BJ (cell line): Measurements from ENCODE around the gene KCP. TPM values are rescaled to one million over a fixed set of nuclear protein-coding genes. Genes with fewer than 3 reads are reported as not detected.

Experiments used
- CTCF ChIA-PET: fragments of 350-600 bp; formaldehyde crosslinking; extraction: SDS; loops from one replicate; lab custom pipeline; 2021; ENCODE audit warnings: antibody characterized with exemption, inconsistent platforms; lab: Yijun Ruan, JAX
- POLR2A ChIA-PET: fragments of 300-600 bp; sonication (Branson Sonifier 250); formaldehyde crosslinking; extraction: SDS; loops from one replicate; lab custom pipeline; 2021; ENCODE audit warnings: antibody characterized with exemption; lab: Charles Lee
- DNase-seq: peaks from one replicate; pipeline ENCODE4 v3.0.0-alpha.2; 2011; ENCODE audit warnings: low read depth
- H3K27me3 ChIP-seq: 2 replicates; pipeline ENCODE4 v1.6.0; 2011; ENCODE audit warnings: low read length; ENCODE audit not compliant: control insufficient read depth, insufficient read depth
- H3K36me3 ChIP-seq: 2 replicates; pipeline ENCODE4 v1.5.1; 2011; ENCODE audit warnings: low read length; ENCODE audit not compliant: control insufficient read depth, insufficient read depth
- H3K4me3 ChIP-seq: 2 replicates; pipeline ENCODE4 v1.5.1; 2011; ENCODE audit warnings: low read depth, mild to moderate bottlenecking, control low read depth, low read length
- CTCF ChIP-seq: IDR thresholded peaks from 2 replicates; pipeline ENCODE4 v1.5.1; 2011; ENCODE audit warnings: low read depth, mild to moderate bottlenecking, control low read depth, inconsistent platforms, low read length, moderate library complexity; ENCODE audit not compliant: insufficient read depth
- polyA plus RNA-seq: library from polyadenylated mRNA; depleted of rRNA; stranded (reverse); fragments of >200 nt; gene quantifications from 2 replicates; pipeline ENCODE4 v1.2.3, GENCODE V29; 2011

Gene KCP
- polyA plus RNA-seq, 1 experiment = not detected

DNA sequence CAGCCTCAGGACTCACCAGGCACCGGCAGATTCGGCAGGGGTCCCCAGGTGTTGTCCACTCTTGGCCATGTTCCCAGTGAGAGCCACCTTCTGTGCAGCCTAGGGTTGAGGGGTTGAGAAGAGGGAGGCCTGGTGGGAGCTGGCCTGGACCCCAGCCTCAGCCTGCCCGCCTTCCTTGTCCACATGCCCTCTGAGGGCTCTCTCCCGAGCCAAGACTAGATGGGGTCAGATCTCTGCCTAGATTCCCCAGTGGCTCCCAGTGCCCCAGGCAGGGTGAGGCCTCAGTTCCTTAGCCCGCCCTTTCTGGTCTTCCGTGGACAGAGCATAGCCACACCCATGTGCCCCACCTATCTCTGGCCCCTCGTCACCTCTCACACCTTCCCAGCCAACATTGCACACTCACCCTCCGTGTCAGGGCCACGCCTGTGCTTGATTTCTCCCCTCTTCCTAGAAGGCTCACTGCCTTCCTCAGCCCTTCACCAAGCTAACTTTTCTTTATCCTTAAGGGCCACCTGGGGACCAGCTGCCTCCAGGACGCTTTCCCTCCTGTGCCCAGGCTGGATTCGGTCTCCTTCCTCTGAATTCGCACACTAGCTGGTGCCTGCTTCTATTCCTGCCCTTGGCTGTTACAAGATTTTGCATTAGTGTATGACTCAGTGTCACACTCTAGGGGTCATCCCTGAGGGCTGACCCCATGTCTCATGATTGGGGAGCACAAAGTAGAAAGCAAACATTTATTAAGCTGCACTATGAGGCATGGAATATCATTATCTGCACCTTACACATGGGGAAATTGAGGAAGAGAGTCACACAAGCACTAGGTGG lies 7.5 kb downstream of the KCP start:
- Histone ChIP-seq H3K27me3 (no peaks in the 10 kb centered on the region; the same call in none of the 2 replicates), H3K36me3 (no peaks in the 10 kb centered on the region), H3K4me3 (no peak overlapping the region)
- ChIA-PET CTCF (interaction anchor here (0.8 to 7.2 kb wide), 7 partner anchors 20 to 196 kb away, joined by 3 to 77 read pairs (median 4); partner anchors contain the start of gene ATP6V1F), POLR2A (no interaction called here)
- no peak for TF ChIP-seq CTCF
- DNase-seq = no peak

DNA sequence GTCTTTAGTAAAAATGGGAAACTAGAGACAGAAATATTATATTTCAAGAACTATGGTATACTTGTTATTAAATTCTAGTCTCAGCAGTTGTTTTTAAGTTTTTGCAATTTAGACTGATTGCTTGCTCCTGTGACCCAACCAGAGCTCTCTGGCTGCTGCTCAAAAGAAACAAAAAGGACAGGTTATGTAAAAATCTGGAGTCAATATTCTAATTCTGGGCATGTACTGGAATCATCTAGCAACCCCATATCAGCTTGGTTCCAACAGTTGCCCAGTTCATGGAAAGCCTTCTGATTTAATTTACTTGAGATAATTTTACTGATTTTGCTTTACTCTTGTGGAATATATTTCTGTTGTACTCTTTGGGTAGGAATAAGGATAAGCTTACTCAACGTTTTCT lies 10.3 kb downstream of the KCP start:
- DNase-seq = no peak
- ChIA-PET POLR2A (no interaction called here), CTCF (interaction anchor here (1.1 to 7.2 kb wide), 5 partner anchors 15 to 225 kb away, joined by 3 to 77 read pairs (median 5); no protein-coding TSS in a partner anchor)
- Histone ChIP-seq H3K27me3 (no peaks in the 10 kb centered on the region; the same call in 1 of the 2 replicates), H3K36me3 (no peaks in the 10 kb centered on the region), H3K4me3 (no peak overlapping the region)
- TF ChIP-seq CTCF = no peak

DNA sequence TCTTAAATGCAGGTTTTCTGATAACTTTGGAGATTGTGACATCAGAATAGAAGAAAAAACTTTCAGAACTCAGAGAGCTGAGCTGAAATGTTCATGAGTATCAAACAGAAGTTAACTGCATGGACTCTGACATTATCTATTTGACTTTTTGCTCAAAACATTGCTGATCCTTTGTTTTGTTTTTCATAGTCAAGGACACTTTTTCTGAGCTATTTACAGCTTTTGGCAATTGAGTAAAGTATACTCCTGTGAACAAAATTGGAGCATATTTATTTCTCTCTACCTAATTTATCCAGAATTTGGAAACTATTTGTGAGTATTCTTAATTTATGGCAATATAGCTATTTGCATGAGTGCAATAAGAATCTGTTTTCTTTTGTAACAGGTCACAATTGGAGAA lies 11.1 kb downstream of the KCP start:
- Histone ChIP-seq H3K27me3 (no peaks in the 10 kb centered on the region; the same call in 1 of the 2 replicates), H3K36me3 (no peaks in the 10 kb centered on the region), H3K4me3 (no peak overlapping the region)
- no peak for TF ChIP-seq CTCF
- ChIA-PET CTCF (interaction anchor here (1.1 to 7.2 kb wide), 5 partner anchors 14 to 226 kb away, joined by 4 to 77 read pairs (median 6); no protein-coding TSS in a partner anchor), POLR2A (no interaction called here)
- DNase-seq = no peak

DNA sequence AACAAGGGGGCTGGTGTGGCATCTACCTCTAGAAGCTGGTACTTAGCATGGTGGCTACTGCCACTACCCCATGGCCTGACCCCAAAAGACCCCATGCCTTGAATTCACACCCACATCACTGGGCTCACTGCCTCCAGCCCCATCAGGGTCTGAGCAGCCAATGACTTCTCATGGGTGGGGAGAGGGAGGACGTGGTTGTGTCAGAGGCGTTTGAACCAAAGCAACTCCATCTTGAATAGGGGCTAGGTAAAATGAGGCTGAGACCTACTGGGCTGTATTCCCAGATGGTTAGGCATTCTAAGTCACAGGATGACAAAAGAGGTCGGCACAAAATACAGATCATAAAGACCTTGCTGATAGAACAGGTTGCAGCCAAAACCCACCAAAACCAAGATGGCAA lies 15.2 kb downstream of the KCP start:
- ChIA-PET CTCF (interaction anchor here (1.6 kb wide), 1 partner anchor 12 kb away, joined by 3 read pairs; no protein-coding TSS in a partner anchor), POLR2A (no interaction called here)
- Histone ChIP-seq H3K4me3 (no peak overlapping the region), H3K36me3 (no peaks in the 10 kb centered on the region), H3K27me3 (no peaks in the 10 kb centered on the region)
- DNase-seq = no peak
- TF ChIP-seq CTCF = no peak

DNA sequence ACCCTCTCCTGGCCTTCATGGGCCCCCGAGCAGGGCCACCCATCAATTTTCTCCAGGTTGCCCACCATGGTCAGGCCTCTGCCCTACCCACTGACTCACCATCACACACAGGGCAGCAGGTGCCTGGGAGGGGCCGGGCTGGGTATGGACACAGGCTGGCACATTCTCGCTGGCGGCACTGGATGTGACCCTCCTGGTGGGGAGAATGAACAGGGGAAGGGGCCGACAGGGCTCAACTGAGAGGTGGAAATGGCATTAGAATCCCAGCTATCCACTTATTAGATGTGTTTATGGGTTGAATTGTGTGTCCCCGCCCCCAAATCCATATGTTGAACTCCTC lies 16.4 kb downstream of the KCP start:
- POLR2A ChIA-PET = no interaction called here
- no peaks in the 10 kb centered on the region for H3K36me3 ChIP-seq
- no peak for DNase-seq
- no peaks in the 10 kb centered on the region for H3K27me3 ChIP-seq
- CTCF ChIA-PET = interaction anchor here (1.6 kb wide), 1 partner anchor 11 kb away, joined by 3 read pairs; no protein-coding TSS in a partner anchor
- H3K4me3 ChIP-seq = no peak overlapping the region
- TF ChIP-seq CTCF = no peak
